H1 (cell line): ENCODE measurements around the gene MTHFD1. TPM values are rescaled to one million over a fixed set of nuclear protein-coding genes. Genes with fewer than 3 reads are reported as not detected.

Source experiments
- CTCF ChIA-PET: fragments of 300-600 bp; sonication (Branson Sonifier 250); formaldehyde crosslinking; loops from one replicate; lab custom pipeline; 2021; ENCODE audit not compliant: partially characterized antibody; lab: Charles Lee
- POLR2A ChIA-PET: fragments of 300-600 bp; sonication (Branson Sonifier 250); formaldehyde crosslinking; loops from one replicate; lab custom pipeline; 2021; ENCODE audit warnings: inconsistent platforms; ENCODE audit not compliant: partially characterized antibody; lab: Charles Lee
- DNase-seq, 2 experiments: peaks; one replicate each; pipeline versions ENCODE4 v3.0.0 to v3.0.0-alpha.2; 2010 to 2022; ENCODE audit warnings: low spot score in 2 of 2, low read depth in 1 of 2, mixed read lengths in 1 of 2
- FAIRE-seq: peaks from 2 replicates; lab custom pipeline; 2011; peaks lifted over from hg19 to GRCh38; lab: Jason Lieb, UNC
- H2AFZ ChIP-seq: 2 replicates; pipeline ENCODE4 v1.8.1; 2012; ENCODE audit warnings: low read length, inconsistent platforms
- H2AK5ac ChIP-seq: 2 replicates; pipeline ENCODE4 v1.6.1; 2013; ENCODE audit warnings: low read depth, low read length
- H2BK120ac ChIP-seq: replicated peaks from 2 replicates; pipeline ENCODE3; 2013; ENCODE audit warnings: low read depth, low read length, inconsistent platforms
- H2BK12ac ChIP-seq: 2 replicates; pipeline ENCODE4 v1.6.1; 2013; ENCODE audit warnings: low read depth, low read length
- H2BK15ac ChIP-seq: 2 replicates; pipeline ENCODE4 v1.6.1; 2013; ENCODE audit warnings: low read length
- H2BK20ac ChIP-seq: 2 replicates; pipeline ENCODE4 v1.6.1; 2013; ENCODE audit warnings: low read length
- H2BK5ac ChIP-seq: 2 replicates; pipeline ENCODE4 v1.6.1; 2013; ENCODE audit warnings: low read depth, low read length
- H3K14ac ChIP-seq: 2 replicates; pipeline ENCODE4 v1.6.1; 2013; ENCODE audit warnings: inconsistent platforms; ENCODE audit not compliant: insufficient read length
- H3K18ac ChIP-seq: 2 replicates; pipeline ENCODE4 v1.6.1; 2013; ENCODE audit warnings: low read length; ENCODE audit errors: extremely low read depth
- H3K23ac ChIP-seq: 2 replicates; pipeline ENCODE4 v1.6.1; 2013; ENCODE audit warnings: inconsistent platforms; ENCODE audit not compliant: insufficient read length
- H3K23me2 ChIP-seq: 2 replicates; pipeline ENCODE4 v1.6.1; 2013; ENCODE audit warnings: low read depth, low read length
- H3K27ac ChIP-seq: 2 replicates; pipeline ENCODE4 v1.6.1; 2011; ENCODE audit warnings: low read depth, low read length, inconsistent platforms
- H3K27me3 ChIP-seq, 4 experiments: replicated peaks in 1 of 4; 1 replicate in 1 of 4; 2 replicates in 3 of 4; pipeline versions ENCODE4 v1.6.1 to v1.8.1; 2011 to 2013; ENCODE audit warnings: low read length in 3 of 4, mild to moderate bottlenecking in 3 of 4, inconsistent platforms in 2 of 4, mixed read lengths in 2 of 4, moderate library complexity in 1 of 4; ENCODE audit not compliant: control insufficient read depth in 3 of 4, insufficient read depth in 3 of 4; ENCODE audit errors: extremely low read depth in 1 of 4
- H3K36me3 ChIP-seq, 4 experiments: 2 replicates each; pipeline versions ENCODE4 v1.6.1 to v1.8.1; 2011 to 2013; ENCODE audit warnings: mild to moderate bottlenecking in 4 of 4, low read length in 3 of 4, moderate library complexity in 2 of 4, control low read depth in 1 of 4, inconsistent platforms in 1 of 4; ENCODE audit not compliant: insufficient read depth in 4 of 4, control insufficient read depth in 2 of 4
- H3K4ac ChIP-seq: replicated peaks from 2 replicates; pipeline ENCODE3; 2013; ENCODE audit warnings: low read length, low read depth, mixed read lengths, inconsistent platforms; ENCODE audit not compliant: insufficient read length
- H3K4me1 ChIP-seq, 4 experiments: replicated peaks in 1 of 4; 1 replicate in 1 of 4; 2 replicates in 3 of 4; pipeline versions ENCODE4 v1.6.1 to v1.8.1; 2011 to 2013; ENCODE audit warnings: low read length in 3 of 4, inconsistent platforms in 2 of 4, mixed read lengths in 1 of 4; ENCODE audit not compliant: insufficient read depth in 4 of 4, control insufficient read depth in 3 of 4
- H3K4me2 ChIP-seq, 2 experiments: 2 replicates each; pipeline versions ENCODE4 v1.6.1 to v1.8.1; 2011 to 2013; ENCODE audit warnings: low read depth in 2 of 2, low read length in 2 of 2, control low read depth in 1 of 2, inconsistent platforms in 1 of 2, mild to moderate bottlenecking in 1 of 2; ENCODE audit not compliant: insufficient read depth in 1 of 2
- H3K4me3 ChIP-seq, 4 experiments: fragments of 200-600, 300-600 bp in 1 of 4; sonication (generic), shearing (Covaris generic), sonication (Bioruptor Twin) in 1 of 4; 2 replicates each; pipeline versions ENCODE4 v1.5.1 to v1.8.1; 2011 to 2016; ENCODE audit warnings: low read length in 4 of 4, low read depth in 3 of 4, control low read depth in 2 of 4, inconsistent platforms in 2 of 4, mild to moderate bottlenecking in 2 of 4, mixed read lengths in 1 of 4, moderate library complexity in 1 of 4; ENCODE audit not compliant: insufficient read depth in 2 of 4; ENCODE audit errors: extremely low read depth in 1 of 4
- H3K56ac ChIP-seq: replicated peaks from 2 replicates; pipeline ENCODE3; 2013; ENCODE audit warnings: low read depth, mild to moderate bottlenecking, mixed read lengths, low read length, inconsistent platforms; ENCODE audit not compliant: insufficient read length
- H3K79me1 ChIP-seq: 2 replicates; pipeline ENCODE4 v1.6.1; 2013; ENCODE audit warnings: low read depth, low read length, control low read depth
- H3K79me2 ChIP-seq, 2 experiments: 2 replicates each; pipeline versions ENCODE4 v1.6.1 to v1.8.1; 2012 to 2013; ENCODE audit warnings: low read length in 2 of 2, mild to moderate bottlenecking in 2 of 2, inconsistent platforms in 1 of 2; ENCODE audit not compliant: insufficient read depth in 2 of 2, control insufficient read depth in 1 of 2
- H3K9ac ChIP-seq, 4 experiments: replicated peaks in 1 of 4; 1 replicate in 1 of 4; 2 replicates in 3 of 4; pipeline versions ENCODE4 v1.6.1 to v1.8.1; 2011 to 2013; ENCODE audit warnings: low read depth in 3 of 4, low read length in 3 of 4, control low read depth in 2 of 4, mild to moderate bottlenecking in 2 of 4, moderate library complexity in 2 of 4, inconsistent platforms in 1 of 4; ENCODE audit errors: extremely low read depth in 1 of 4
- H3K9me3 ChIP-seq, 2 experiments: 2 replicates each; pipeline versions ENCODE4 v1.6.1 to v1.8.1; 2012 to 2013; ENCODE audit warnings: mild to moderate bottlenecking in 2 of 2, moderate library complexity in 2 of 2, control low read depth in 1 of 2, inconsistent platforms in 1 of 2, low read depth in 1 of 2, low read length in 1 of 2, mixed read lengths in 1 of 2; ENCODE audit not compliant: insufficient read depth in 2 of 2
- H4K20me1 ChIP-seq, 2 experiments: replicated peaks in 1 of 2; 2 replicates each; pipeline versions ENCODE3 to v1.8.1; 2011 to 2013; ENCODE audit warnings: inconsistent platforms in 2 of 2, low read length in 2 of 2, mild to moderate bottlenecking in 1 of 2; ENCODE audit not compliant: insufficient read depth in 2 of 2, control insufficient read depth in 1 of 2
- H4K5ac ChIP-seq: 2 replicates; pipeline ENCODE4 v1.6.1; 2013; ENCODE audit warnings: low read length, low read depth, mixed read lengths, inconsistent platforms; ENCODE audit not compliant: insufficient read length
- H4K8ac ChIP-seq: 2 replicates; pipeline ENCODE4 v1.8.0; 2013; ENCODE audit warnings: mild to moderate bottlenecking, moderate library complexity, low read length, inconsistent platforms; ENCODE audit not compliant: insufficient read depth; ENCODE audit errors: extremely low read depth
- H4K91ac ChIP-seq: replicated peaks from 2 replicates; pipeline ENCODE3; 2013; ENCODE audit warnings: low read length, mixed read lengths, inconsistent platforms; ENCODE audit not compliant: insufficient read length
- BACH1 ChIP-seq: IDR thresholded peaks from 2 replicates; pipeline ENCODE4 v1.6.1; 2012; ENCODE audit warnings: low read length, improper control_type of control experiment
- BRCA1 ChIP-seq: IDR thresholded peaks from 2 replicates; pipeline ENCODE4 v1.6.1; 2012; ENCODE audit warnings: low read depth, low read length, improper control_type of control experiment
- CBX5 ChIP-seq: fragments of 300-800, 300-1000 bp; sonication (generic); IDR thresholded peaks from 2 replicates; pipeline ENCODE4 v1.7.1; 2016; ENCODE audit warnings: antibody characterized with exemption, low read length, low read depth
- EGR1 ChIP-seq: IDR thresholded peaks from 2 replicates; pipeline ENCODE4 v1.6.1; 2011; ENCODE audit warnings: low read depth, low read length, borderline replicate concordance
- FOSL1 ChIP-seq: IDR thresholded peaks from 2 replicates; pipeline ENCODE4 v1.6.1; 2011; ENCODE audit warnings: mild to moderate bottlenecking, low read depth, low read length, moderate library complexity; ENCODE audit not compliant: insufficient read depth
- HDAC6 ChIP-seq: IDR thresholded peaks from one replicate; pipeline ENCODE4 v1.7.1; 2012; ENCODE audit warnings: low read depth, mild to moderate bottlenecking, inconsistent platforms, low read length, moderate library complexity
- WGBS, 2 experiments: shearing (Covaris generic) in 1 of 2; methylation state at CpG; one replicate each; pipeline versions ENCODE4 v1.1.6 to v1.1.7; 2013 to 2015; ENCODE audit warnings: low lambda C conversion rate in 2 of 2, mixed read lengths in 2 of 2, inconsistent platforms in 1 of 2, low coverage in 1 of 2, missing lambda C conversion rate in 1 of 2; ENCODE audit not compliant: insufficient replicate concordance in 2 of 2, insufficient coverage in 1 of 2, insufficient read length in 1 of 2; ENCODE audit errors: extremely low coverage in 1 of 2, missing lambda C conversion rate in 1 of 2; 5-methylcytosine and 5-hydroxymethylcytosine counted together
- polyA plus RNA-seq, 7 experiments: library from polyadenylated mRNA; depleted of rRNA in 3 of 7; stranded (reverse) in 5 of 7; unstranded in 2 of 7; fragments of >200 nt in 5 of 7; fragments of 200-250 nt in 2 of 7; gene quantifications; 1 replicate in 5 of 7; 2 replicates in 1 of 7; 4 replicates in 1 of 7; pipeline versions ENCODE4 v1.2.1 to v1.2.3, GENCODE V29; 2011 to 2013; ENCODE audit warnings: missing spikeins in 2 of 7, mixed read lengths in 2 of 7
- total RNA-seq: library from RNA; stranded (reverse); fragmentation: NEBNext Ultra II Directional; extraction: Animal tissue kit (Norgen Biotek cat#: 25700); gene quantifications from 2 replicates; pipeline ENCODE4 v1.2.1, GENCODE V29; 2021
- TF ChIP-seq, protein P1 (sequence below): IDR thresholded peaks from 2 replicates; pipeline ENCODE4 v1.6.1; 2011; ENCODE audit warnings: low read depth, mild to moderate bottlenecking, low read length; ENCODE audit not compliant: insufficient read depth

Gene MTHFD1
- total and polyA plus RNA-seq, 2 of the 8 experiments (the other 6 are each of a cell fraction or from before 2014, with no cell fraction given), result 79.7 to 332 TPM

DNA sequence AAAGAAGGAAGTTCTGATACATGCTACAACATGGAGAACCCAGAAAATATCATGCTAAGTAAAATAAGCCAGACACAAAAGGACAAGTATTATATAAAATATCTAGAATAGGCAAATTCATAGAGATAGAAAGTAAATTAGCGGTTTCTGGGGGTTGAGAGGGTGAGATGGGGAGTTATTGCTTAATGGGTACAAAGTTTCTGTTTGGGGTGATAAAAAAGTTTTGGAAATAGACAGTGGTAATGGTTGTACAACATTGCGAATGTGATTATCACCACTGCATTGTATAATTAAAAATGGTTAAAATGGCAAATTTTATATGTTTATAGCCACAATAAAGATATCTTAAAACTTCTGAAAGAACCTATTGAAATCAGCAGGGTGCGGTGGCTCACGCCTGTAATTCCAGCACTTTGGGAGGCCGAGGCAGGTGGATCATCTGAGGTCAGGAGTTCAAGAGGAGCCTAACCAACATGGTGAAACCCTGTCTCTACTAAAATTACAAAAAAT lies 100.5 kb downstream of the MTHFD1 start:
- H3K23me2 ChIP-seq, result no peaks in the 10 kb centered on the region
- H3K27ac ChIP-seq, result no peak overlapping the region
- no peaks in the 10 kb centered on the region for H4K20me1 ChIP-seq
- no peak overlapping the region for H3K18ac ChIP-seq
- FAIRE-seq (no peak), DNase-seq (no peak)
- H4K5ac ChIP-seq, result no peak overlapping the region
- H3K9me3 ChIP-seq, result no peaks in the 10 kb centered on the region
- no peak overlapping the region for H3K4ac ChIP-seq
- no peak overlapping the region for H2BK20ac ChIP-seq
- H4K91ac ChIP-seq, result no peak overlapping the region
- H3K9ac ChIP-seq, result no peak overlapping the region
- H2BK12ac ChIP-seq, result no peak overlapping the region
- H3K14ac ChIP-seq, result no peak overlapping the region
- POLR2A ChIA-PET, result interaction anchor here (1.4 to 2.0 kb wide), 2 partner anchors 8 to 17 kb away, joined by 3 to 8 read pairs; partner anchors contain the start of gene ZBTB1
- TF ChIP-seq BRCA1 (no peak), HDAC6 (no peak), CBX5 (no peak), BACH1 (no peak), FOSL1 (no peak), EGR1 (no peak)
- TF ChIP-seq, protein P1, sequence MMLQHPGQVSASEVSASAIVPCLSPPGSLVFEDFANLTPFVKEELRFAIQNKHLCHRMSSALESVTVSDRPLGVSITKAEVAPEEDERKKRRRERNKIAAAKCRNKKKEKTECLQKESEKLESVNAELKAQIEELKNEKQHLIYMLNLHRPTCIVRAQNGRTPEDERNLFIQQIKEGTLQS, result no peak
- TF ChIP-seq, all 59 proteins: peak for 0
- Histone ChIP-seq H3K27me3 (no peaks in the 10 kb centered on the region), H3K79me2 (no peaks in the 10 kb centered on the region), H3K23ac (no peak overlapping the region), H3K4me1 (no peaks in the 10 kb centered on the region), H3K56ac (no peak overlapping the region), H2BK120ac (no peak overlapping the region), H3K36me3 (peaks cover 7 to 28% (median 15%) of the 10 kb centered on the region in 4 experiments; a peak in 7 of 8 replicates), H3K4me2 (no peak overlapping the region), H2AFZ (no peak overlapping the region), H2BK15ac (no peak overlapping the region), H2BK5ac (no peak overlapping the region), H3K79me1 (0 out of 2 replicates have a peak, but pooled peaks cover 4% of the 10 kb centered on the region), H3K4me3 (no peak overlapping the region), H4K8ac (no peak overlapping the region), H2AK5ac (no peak overlapping the region)
- CTCF ChIA-PET, result interaction anchor here (1.4 to 3.7 kb wide), 3 partner anchors 10 to 59 kb away, joined by 3 to 16 read pairs (median 15); no protein-coding TSS in a partner anchor
- 80% methylated on average over 5 of the region's 5 CpGs; no CpG with 5 or more reads in 1 of the 2 experiments for WGBS, 2 experiments
